GM12878 (cell line): Measurements from ENCODE around the gene SUMF2. TPM values are rescaled to one million over a fixed set of nuclear protein-coding genes. Genes with fewer than 3 reads are reported as not detected.

Experiments used
- ATAC-seq: fragments of 200-7000 bp; cut with Tn5 transposase; 3 replicates; pipeline ENCODE4 v1.9.1; 2020; ENCODE audit warnings: mild to moderate bottlenecking, moderate library complexity
- BruUV-seq: library from RNA; stranded (reverse); fragments of 400-500 nt; replicated peaks from 2 replicates; lab custom pipeline; 2021; lab: Mats Ljungman, UMichigan
- CTCF ChIA-PET: fragments of 300-600 bp; sonication (Branson Sonifier 250); formaldehyde crosslinking; extraction: SDS; loops from one replicate; lab custom pipeline; 2021; ENCODE audit warnings: inconsistent platforms; lab: Yijun Ruan, JAX
- POLR2A ChIA-PET: fragments of 350-600 bp; formaldehyde crosslinking; extraction: SDS; loops from one replicate; lab custom pipeline; 2021; ENCODE audit warnings: inconsistent platforms; lab: Charles Lee
- RAD21 ChIA-PET: fragments of 300-600 bp; sonication (Branson Sonifier 250); formaldehyde crosslinking; loops from one replicate; lab custom pipeline; 2023; ENCODE audit warnings: antibody characterized with exemption; ENCODE audit not compliant: unreplicated experiment; lab: Charles Lee
- SMC1A ChIA-PET: fragments of 300-600 bp; sonication (Branson Sonifier 250); formaldehyde crosslinking; loops from one replicate; lab custom pipeline; 2023; ENCODE audit not compliant: unreplicated experiment, uncharacterized antibody; lab: Charles Lee
- DNase-seq: peaks from one replicate; pipeline ENCODE4 v3.0.0-alpha.2; 2011; ENCODE audit warnings: low read depth, low spot score
- FAIRE-seq: peaks from 3 replicates; lab custom pipeline; 2011; peaks lifted over from hg19 to GRCh38; lab: Jason Lieb, UNC
- H2AFZ ChIP-seq: 2 replicates; pipeline ENCODE4 v1.6.0; 2011; ENCODE audit warnings: low read depth, low read length, control low read depth; ENCODE audit not compliant: control insufficient read depth
- H3K27ac ChIP-seq: 2 replicates; pipeline ENCODE4 v1.5.1; 2011; ENCODE audit warnings: control low read depth; ENCODE audit not compliant: control insufficient read depth, insufficient read depth
- H3K27me3 ChIP-seq, 2 experiments: replicated peaks in 1 of 2; 2 replicates each; pipeline versions ENCODE4 v1.6.0 to v1.6.1; 2011; ENCODE audit warnings: low read length in 1 of 2; ENCODE audit not compliant: control insufficient read depth in 2 of 2, insufficient read depth in 2 of 2
- H3K36me3 ChIP-seq, 2 experiments: 2 replicates each; pipeline ENCODE4 v1.5.1; 2011; ENCODE audit warnings: low read length in 1 of 2; ENCODE audit not compliant: control insufficient read depth in 2 of 2, insufficient read depth in 2 of 2
- H3K4me1 ChIP-seq: 2 replicates; pipeline ENCODE4 v1.6.1; 2011; ENCODE audit warnings: mild to moderate bottlenecking, low read length, moderate library complexity, mixed read lengths; ENCODE audit not compliant: control insufficient read depth, insufficient read depth
- H3K4me2 ChIP-seq: 2 replicates; pipeline ENCODE4 v1.6.0; 2011; ENCODE audit warnings: control low read depth; ENCODE audit not compliant: control insufficient read depth, insufficient read depth
- H3K4me3 ChIP-seq: fragments of 200-600 bp; sonication (generic); 2 replicates; pipeline ENCODE4 v1.5.1; 2016
- H3K79me2 ChIP-seq: 2 replicates; pipeline ENCODE4 v1.6.0; 2011; ENCODE audit warnings: low read length; ENCODE audit not compliant: control insufficient read depth, insufficient read depth
- H3K9ac ChIP-seq: 2 replicates; pipeline ENCODE4 v1.8.0; 2011; ENCODE audit warnings: low read length, control low read depth, mixed read lengths; ENCODE audit not compliant: control insufficient read depth, insufficient read depth
- H3K9me3 ChIP-seq: replicated peaks from 3 replicates; pipeline ENCODE4 v1.5.1; 2011; ENCODE audit warnings: mild to moderate bottlenecking, low read length; ENCODE audit not compliant: control insufficient read depth, insufficient read depth
- H4K20me1 ChIP-seq: 2 replicates; pipeline ENCODE4 v1.6.0; 2011; ENCODE audit not compliant: control insufficient read depth, insufficient read depth
- E2F4 ChIP-seq: IDR thresholded peaks from 2 replicates; pipeline ENCODE4 v1.6.1; 2012; ENCODE audit warnings: low read depth, low read length, improper control_type of control experiment
- E2F8 ChIP-seq: fragments of 450-650 bp; IDR thresholded peaks from 2 replicates; pipeline ENCODE4 v1.6.1; 2018; ENCODE audit warnings: mild to moderate bottlenecking, low read depth, moderate library complexity; ENCODE audit not compliant: partially characterized antibody
- E4F1 ChIP-seq: fragments of 450-650 bp; IDR thresholded peaks from 2 replicates; pipeline ENCODE4 v1.6.1; 2018; ENCODE audit warnings: borderline replicate concordance, mild to moderate bottlenecking; ENCODE audit not compliant: partially characterized antibody
- IKZF1 ChIP-seq: fragments of 450-650 bp; conservative IDR thresholded peaks from 2 replicates; pipeline ENCODE4 v1.6.1; 2017; ENCODE audit warnings: antibody characterized with exemption, mild to moderate bottlenecking
- KLF5 ChIP-seq: fragments of 450-650 bp; IDR thresholded peaks from 2 replicates; pipeline ENCODE4 v1.6.1; 2014; ENCODE audit warnings: mild to moderate bottlenecking; ENCODE audit not compliant: partially characterized antibody
- MTA3 ChIP-seq: IDR thresholded peaks from 2 replicates; pipeline ENCODE4 v1.6.1; 2012; ENCODE audit warnings: low read length, inconsistent platforms, borderline replicate concordance
- MXI1 ChIP-seq: fragments of 150-350 bp; IDR thresholded peaks from 2 replicates; pipeline ENCODE4 v1.6.1; 2011; ENCODE audit warnings: low read depth, mild to moderate bottlenecking, inconsistent platforms, low read length, improper control_type of control experiment
- NBN ChIP-seq: fragments of 450-650 bp; IDR thresholded peaks from 2 replicates; pipeline ENCODE4 v1.6.1; 2016
- NR2C2 ChIP-seq: IDR thresholded peaks from 2 replicates; pipeline ENCODE4 v1.6.1; 2011; ENCODE audit warnings: borderline replicate concordance, low read depth; ENCODE audit not compliant: control insufficient read depth, insufficient read length
- PAX8 ChIP-seq: fragments of 450-650 bp; IDR thresholded peaks from 2 replicates; pipeline ENCODE4 v1.6.1; 2017; ENCODE audit warnings: mild to moderate bottlenecking, moderate library complexity
- PKNOX1 ChIP-seq: fragments of 450-650 bp; IDR thresholded peaks from 2 replicates; pipeline ENCODE4 v1.6.1; 2016; ENCODE audit warnings: mild to moderate bottlenecking
- RCOR1 ChIP-seq: conservative IDR thresholded peaks from 2 replicates; pipeline ENCODE4 v1.6.1; 2012; ENCODE audit warnings: low read depth, low read length, improper control_type of control experiment
- SREBF1 ChIP-seq: IDR thresholded peaks from 2 replicates; pipeline ENCODE4 v1.6.1; 2012; ENCODE audit warnings: mild to moderate bottlenecking, low read length
- STAT3 ChIP-seq: IDR thresholded peaks from 2 replicates; pipeline ENCODE4 v1.6.1; 2011; ENCODE audit warnings: low read depth, low read length, improper control_type of control experiment
- YBX1 ChIP-seq: fragments of 450-650 bp; IDR thresholded peaks from 2 replicates; pipeline ENCODE4 v1.6.1; 2016; ENCODE audit warnings: antibody characterized with exemption
- ZBED1 ChIP-seq: IDR thresholded peaks from 2 replicates; pipeline ENCODE4 v1.6.1; 2016; ENCODE audit warnings: borderline replicate concordance
- ZNF24 ChIP-seq: fragments of 450-650 bp; IDR thresholded peaks from 2 replicates; pipeline ENCODE4 v1.6.1; 2017; ENCODE audit warnings: antibody characterized with exemption, mild to moderate bottlenecking
- WGBS: methylation state at CpG from one replicate; pipeline ENCODE4 v1.1.6; 2016; ENCODE audit warnings: low lambda C conversion rate; ENCODE audit not compliant: insufficient replicate concordance, insufficient coverage; ENCODE audit errors: missing lambda C conversion rate; 5-methylcytosine and 5-hydroxymethylcytosine counted together
- in situ Hi-C: fragments of 300-500 bp; cut with MboI; formaldehyde crosslinking; loops from 9 replicates; pipeline ENCODE4 v1.14.3; 2018; ENCODE audit warnings: mixed read lengths
- intact Hi-C: fragments of 100-400 bp; cut with micrococcal nuclease; formaldehyde crosslinking; loops from one replicate; pipeline ENCODE4 v1.14.2; 2022; ENCODE audit not compliant: unreplicated experiment
- polyA plus RNA-seq, 11 experiments: library from polyadenylated mRNA; depleted of rRNA in 4 of 11; unstranded in 6 of 11; stranded (reverse) in 5 of 11; fragments of >200 nt; fragmentation: Nextera tagmentation in 4 of 11; fragmentation: Illumina TruSeq in 1 of 11; extraction: Ambion mirVana in 4 of 11; extraction: Trizol in 1 of 11; gene quantifications; 1 replicate in 1 of 11; 2 replicates in 10 of 11; pipeline versions ENCODE4 v1.2.1 to v1.2.3, GENCODE V29; 2011 to 2016; ENCODE audit warnings: inconsistent platforms in 2 of 11, missing spikeins in 2 of 11, low read depth in 1 of 11
- total RNA-seq, 4 experiments: library from RNA; depleted of rRNA in 3 of 4; stranded (reverse); fragments of >200 nt in 3 of 4; fragmentation: Illumina TruSeq in 1 of 4; extraction: Trizol in 1 of 4; gene quantifications; 2 replicates each; pipeline versions ENCODE4 v1.2.1 to v1.2.3, GENCODE V29; 2013 to 2021

Gene SUMF2
- total and polyA plus RNA-seq, 10 of the 15 experiments (the other 5 are each of a cell fraction or from before 2014, with no cell fraction given): 39.9 to 106 (median 71.7) TPM

GRCh38 chr7:56092789-56093531, 28.9 kb downstream of the SUMF2 start, which contains the start of gene PHKG1:
Gene PHKG1 (minus strand): TSS chr7:56092952. CDS start chr7:56088941, 4,011 bp downstream.
- Histone ChIP-seq H3K79me2 (no peaks in the 10 kb centered on the region), H3K27me3 (no peaks in the 10 kb centered on the region), H3K9ac (no peak within 1 kb of the TSS), H4K20me1 (no peaks in the 10 kb centered on the region), H3K4me2 (no peak within 1 kb of the TSS), H3K36me3 (no peaks in the 10 kb centered on the region), H2AFZ (no peak within 1 kb of the TSS), H3K4me3 (no peak within 1 kb of the TSS)
- SMC1A ChIA-PET: no interaction called here
- in situ Hi-C loops (no loop called here), intact Hi-C loops (no loop called here)
- WGBS: 79% methylated on average over 15 of the region's 19 CpGs
- FAIRE-seq (no peak), ATAC-seq (peak; percentile 43), DNase-seq (no peak)
- CTCF ChIA-PET: interaction anchor here (2.8 kb wide), 1 partner anchor 18 kb away, joined by 12 read pairs; no protein-coding TSS in a partner anchor
- no TSS peak for BruUV-seq
- POLR2A ChIA-PET: no interaction called here
- TF ChIP-seq E4F1 (no peak), ZNF24 (no peak), STAT3 (no peak), PKNOX1 (no peak), YBX1 (no peak), PAX8 (no peak), ZBED1 (no peak), MTA3 (no peak), KLF5 (no peak), NBN (no peak), MXI1 (no peak), E2F4 (no peak), E2F8 (no peak), IKZF1 (no peak), SREBF1 (no peak), RCOR1 (no peak), NR2C2 (no peak)
- TF ChIP-seq, all 136 proteins: peak for 0
- Histone ChIP-seq H3K9me3 (no peaks in the 10 kb centered on the region), H3K4me1 (no peaks in the 10 kb centered on the region), H3K27ac (no peak within 1 kb of the TSS)
- RAD21 ChIA-PET: interaction anchor here (0.5 kb wide), 1 partner anchor 17 kb away, joined by 3 read pairs; no protein-coding TSS in a partner anchor
